Gastroesophageal sphincter (tissue), 3 donors: ENCODE results near the gene SLC39A3.

Experiments
- CTCF ChIP-seq, 4 experiments: fragments of 200-600 bp in 2 of 4; fragments of 450-650 bp in 2 of 4; sonication (generic) in 1 of 4; IDR thresholded peaks; one replicate each; pipeline ENCODE4 v1.5.1; 2017 to 2019; ENCODE audit warnings: antibody characterized with exemption in 4 of 4, mild to moderate bottlenecking in 2 of 4, moderate library complexity in 2 of 4
- EP300 ChIP-seq: sonication (generic); formaldehyde crosslinking; IDR thresholded peaks from one replicate; pipeline ENCODE4 v1.6.1; 2017; ENCODE audit warnings: antibody characterized with exemption, mild to moderate bottlenecking
- POLR2A ChIP-seq, 2 donors: fragments of 450-650 bp; IDR thresholded peaks; one replicate each; pipeline ENCODE4 v1.6.1; 2017; ENCODE audit warnings: antibody characterized with exemption in 2 of 2, mild to moderate bottlenecking in 2 of 2, moderate library complexity in 1 of 2
- POLR2AphosphoS5 ChIP-seq: sonication (generic); formaldehyde crosslinking; IDR thresholded peaks from one replicate; pipeline ENCODE4 v1.6.1; 2017; ENCODE audit warnings: antibody characterized with exemption

GRCh38 chr19:2693492-2694160 lies 46.2 kb downstream of the SLC39A3 start:
- TF ChIP-seq CTCF (IDR thresholded peaks at IDR 0.05) (no peak), POLR2A (IDR thresholded peaks at IDR 0.05) (no peak), POLR2AphosphoS5 (no peak), EP300 (no peak)
